HG02840 (cell line): ENCODE measurements around the gene EIF5.

ENCODE experiments used
- ATAC-seq: cut with Tn5 transposase; IDR thresholded peaks from one replicate; pipeline ENCODE4 v1.9.1; 2021; ENCODE audit warnings: mild to moderate bottlenecking, moderate library complexity, moderate number of reproducible peaks; ENCODE audit not compliant: unreplicated experiment, low FRiP score

The EIF5 gene

DNA sequence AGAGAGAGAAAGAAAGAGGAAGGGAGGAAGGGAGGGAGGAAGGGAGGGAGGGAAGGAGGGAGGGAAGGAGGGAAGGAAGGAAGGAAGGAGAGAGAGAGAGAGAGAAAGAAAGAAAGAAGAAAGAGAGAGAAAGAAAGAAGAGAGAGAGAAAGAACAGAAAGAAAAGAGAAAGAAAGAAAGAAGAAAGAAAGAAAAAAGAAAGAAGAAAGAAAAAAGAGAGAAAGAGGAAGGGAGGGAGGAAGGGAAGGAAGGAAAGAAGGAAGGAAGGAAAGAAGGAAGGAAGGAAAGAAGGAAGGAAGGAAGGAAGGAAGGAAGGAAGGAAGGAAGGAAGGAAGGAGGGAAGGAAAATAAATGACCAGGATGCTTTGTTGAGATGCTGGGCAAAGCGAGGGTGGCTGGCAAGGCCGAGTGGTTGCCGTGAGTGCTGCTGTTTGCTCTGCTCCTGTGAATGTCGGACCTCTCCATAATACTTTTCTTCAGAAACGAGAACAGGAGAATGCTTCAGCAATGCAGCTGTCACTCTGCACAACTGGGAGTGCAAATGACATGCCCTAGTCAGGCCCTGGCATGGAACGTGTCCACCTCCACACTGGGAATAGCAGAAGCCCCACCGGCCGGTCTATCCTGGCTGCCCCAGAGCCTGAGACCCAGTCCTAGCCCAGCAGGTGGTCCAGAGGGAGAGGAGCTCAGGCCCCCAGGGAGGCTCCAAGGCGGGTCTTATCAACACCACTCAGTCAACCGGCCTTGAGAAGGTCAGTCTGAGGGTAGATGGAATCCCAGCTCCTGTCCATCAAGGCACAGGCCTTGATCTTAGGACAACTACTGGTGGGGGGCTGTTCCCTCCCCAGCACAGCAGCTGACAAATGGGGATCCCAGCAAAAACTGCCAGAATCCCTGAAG lies 25.1 kb upstream of the EIF5 start:
- no peak for ATAC-seq

DNA sequence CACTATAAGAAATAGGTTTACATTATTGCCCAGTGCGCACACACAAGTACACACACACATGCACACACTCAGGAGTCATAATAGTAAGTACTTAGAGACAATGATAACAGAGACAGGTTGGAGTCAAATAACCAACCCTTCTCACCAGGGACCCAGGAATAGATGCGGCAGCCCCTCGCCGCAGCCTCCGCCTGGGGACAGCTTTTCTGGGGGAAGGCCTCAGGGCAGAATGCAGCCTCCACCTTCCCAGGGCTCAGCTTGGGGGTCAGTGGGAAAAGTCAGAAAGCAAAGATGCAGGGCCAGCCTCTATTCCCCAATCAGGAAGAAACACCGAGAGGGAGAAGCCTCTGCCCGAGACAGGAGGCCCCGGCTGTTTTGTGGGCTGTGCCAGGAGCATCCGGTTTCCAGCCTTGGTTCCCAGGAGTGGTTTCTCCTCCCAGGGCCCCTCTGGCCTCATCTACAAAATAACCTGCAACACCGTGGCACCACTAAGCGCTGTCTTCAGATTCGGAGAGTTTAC lies 23.4 kb upstream of the EIF5 start:
- no peak for ATAC-seq

DNA sequence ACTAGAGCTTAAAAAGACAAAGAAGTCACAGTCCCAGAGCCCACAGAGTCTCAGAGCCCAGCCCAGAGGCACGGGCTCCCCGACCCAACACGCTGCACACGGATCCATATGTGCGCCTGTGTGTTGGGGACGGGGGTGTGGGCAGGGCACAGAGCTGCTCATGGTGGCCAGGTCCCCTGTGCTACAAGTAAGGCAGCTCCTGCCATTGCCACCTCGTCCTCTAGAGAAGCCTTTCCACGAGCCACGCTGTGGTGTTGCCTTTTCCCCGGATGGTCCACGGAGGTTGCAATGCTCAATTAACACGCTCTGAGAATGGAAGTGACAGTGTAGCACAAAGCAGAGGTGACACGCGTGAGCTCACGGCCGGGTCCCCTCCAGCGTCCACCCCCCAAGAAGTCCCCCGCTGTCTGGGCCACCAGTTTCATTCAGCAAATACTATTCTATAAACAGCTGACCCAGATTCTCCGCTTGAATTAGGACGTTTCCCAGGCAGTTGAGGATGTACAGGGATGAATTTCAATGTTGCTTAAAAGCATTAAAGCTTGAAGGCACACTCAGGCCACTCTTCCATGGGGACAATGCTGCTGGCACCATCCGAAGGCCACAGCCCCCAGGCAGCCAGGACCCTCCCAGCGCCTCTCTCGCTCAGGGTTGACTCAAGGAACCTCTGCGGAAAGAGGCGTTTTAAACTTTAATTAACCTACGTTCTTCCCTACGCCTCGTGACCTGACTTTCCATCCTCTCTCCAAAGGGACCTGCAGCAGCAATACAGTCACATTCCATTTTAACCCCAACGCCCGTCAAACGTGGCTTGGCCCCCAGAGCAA lies 22.7 kb upstream of the EIF5 start:
- ATAC-seq = no peak

DNA sequence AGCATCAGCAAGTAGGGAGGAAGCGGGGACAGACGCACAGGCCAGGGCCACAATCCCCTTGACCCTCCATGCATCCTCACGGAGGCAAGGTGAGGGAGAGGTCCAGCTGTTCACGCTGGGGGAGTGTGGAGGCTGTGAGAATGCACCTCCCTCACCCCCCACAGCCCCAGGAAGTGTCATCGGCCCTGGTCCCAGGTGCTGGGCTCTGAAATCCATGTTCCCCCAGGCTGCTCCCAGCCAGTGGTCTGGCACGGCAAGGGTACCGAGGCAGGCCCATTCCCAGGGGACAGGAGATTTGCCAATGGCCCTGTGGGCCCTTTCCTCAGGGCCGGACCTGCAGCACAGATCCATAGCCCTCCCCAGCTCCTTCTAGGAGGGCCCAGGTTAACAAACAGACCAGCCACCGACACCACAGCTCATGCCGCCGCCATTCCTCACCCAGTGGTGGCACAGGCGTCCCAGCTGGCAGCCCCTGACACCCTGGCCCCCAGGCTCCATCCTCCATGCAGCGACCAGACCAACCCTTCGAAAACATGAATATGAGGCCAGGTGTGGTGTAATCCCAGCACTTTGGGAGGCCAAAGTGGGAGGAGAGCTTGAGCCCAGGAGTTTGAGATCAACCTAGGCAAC lies 21.9 kb upstream of the EIF5 start:
- no peak for ATAC-seq

DNA sequence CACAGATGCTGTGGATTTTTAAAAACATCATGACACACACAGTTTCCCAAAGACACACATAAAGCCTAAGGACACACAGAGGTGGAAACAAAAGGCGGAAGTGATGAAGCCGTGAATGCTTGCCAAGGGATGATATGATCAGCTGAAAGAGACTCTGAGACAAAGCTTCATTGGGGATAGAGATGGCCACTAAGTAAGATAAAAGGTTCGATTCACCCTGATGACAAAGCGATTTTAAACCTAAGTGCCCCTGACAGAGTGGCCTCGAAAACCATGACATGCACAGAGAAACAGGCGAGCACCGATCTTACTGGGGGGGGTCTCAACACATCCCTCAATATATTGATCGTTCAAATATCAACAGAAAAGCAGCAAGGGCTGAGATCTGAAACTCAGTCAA lies 20.3 kb upstream of the EIF5 start:
- no peak for ATAC-seq

DNA sequence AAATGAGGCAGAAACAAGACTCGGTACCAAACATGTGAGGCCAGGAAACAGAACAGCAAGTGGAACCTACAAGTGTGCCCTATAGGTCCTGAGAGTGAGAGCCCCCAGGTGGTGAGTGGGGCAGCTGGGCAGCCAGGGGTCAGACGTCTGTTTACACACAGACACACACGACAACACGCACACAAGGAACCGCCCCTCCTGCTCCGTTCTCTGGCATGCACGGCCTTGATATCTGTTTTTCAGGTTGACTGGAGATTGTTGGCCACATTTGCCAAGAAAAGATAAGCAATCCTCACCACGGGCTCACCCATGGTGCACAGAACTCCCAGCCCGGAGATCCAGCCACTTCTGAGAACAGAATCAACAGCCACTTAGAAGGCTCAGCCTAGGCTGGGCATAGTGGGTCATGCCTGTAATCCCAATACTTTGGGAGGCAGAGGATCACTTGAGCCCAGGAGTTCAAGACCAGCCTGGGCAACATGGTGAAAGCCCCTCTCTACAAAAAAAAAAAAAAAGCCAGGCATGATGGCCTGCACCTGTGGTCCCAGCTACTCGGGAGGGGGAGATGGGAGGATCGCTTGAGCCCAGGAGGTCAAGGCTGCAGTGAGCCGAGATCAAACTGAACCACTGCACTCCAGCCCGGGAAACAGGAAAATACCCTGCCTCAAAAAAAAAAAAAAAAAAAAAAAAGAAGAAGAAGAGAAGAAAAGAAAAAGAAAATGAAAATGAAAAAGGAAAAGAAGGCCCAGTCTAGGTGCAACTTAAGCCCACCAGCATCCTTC lies 19.4 kb upstream of the EIF5 start:
- no peak for ATAC-seq

DNA sequence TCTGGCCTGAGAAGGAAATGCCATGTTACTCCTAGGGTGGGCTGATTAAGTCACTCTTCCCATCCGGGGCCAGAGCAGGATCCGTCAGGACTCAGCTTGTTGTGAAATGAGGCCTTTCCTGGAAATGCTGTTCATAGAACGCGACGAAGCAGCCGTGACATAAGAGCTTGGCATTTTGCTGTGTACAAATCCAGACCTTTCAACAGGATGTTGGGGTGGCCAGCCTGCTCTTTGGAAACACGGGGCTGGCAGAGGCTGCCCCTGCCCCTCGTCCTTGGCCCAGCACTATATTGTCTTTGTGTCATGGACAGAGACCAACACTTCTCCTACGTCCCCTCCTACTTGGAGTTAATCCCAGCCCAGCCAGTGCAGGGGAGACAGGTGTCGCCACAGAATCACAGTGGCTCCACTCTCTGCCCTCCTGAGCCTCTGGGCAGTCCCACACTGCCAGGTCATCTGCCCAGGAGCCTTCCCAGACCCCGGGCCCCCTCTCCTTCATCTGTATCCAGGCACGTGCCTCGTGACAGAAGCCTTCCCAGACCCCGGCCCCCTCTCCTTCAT lies 18.6 kb upstream of the EIF5 start:
- ATAC-seq = no peak

DNA sequence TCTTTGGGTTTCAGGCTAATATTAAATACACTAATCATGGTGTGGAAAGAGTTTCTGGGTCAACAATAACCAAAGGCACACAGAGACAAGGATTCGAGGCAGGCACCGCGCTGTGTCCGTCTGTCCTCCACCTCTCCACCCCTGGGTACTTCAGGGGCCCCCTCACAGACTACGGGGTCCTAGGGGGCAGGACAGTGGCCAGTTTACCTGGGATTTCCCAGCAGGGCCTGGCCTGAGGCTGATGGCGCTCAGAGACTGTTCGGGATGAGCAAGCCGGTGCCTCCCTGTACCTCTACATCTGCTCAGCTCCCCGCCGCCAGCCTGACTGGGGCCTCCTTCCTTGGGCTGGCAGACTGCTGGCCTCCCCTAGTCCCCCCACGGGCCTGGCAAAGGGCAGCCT lies 18.1 kb upstream of the EIF5 start:
- no peak for ATAC-seq

DNA sequence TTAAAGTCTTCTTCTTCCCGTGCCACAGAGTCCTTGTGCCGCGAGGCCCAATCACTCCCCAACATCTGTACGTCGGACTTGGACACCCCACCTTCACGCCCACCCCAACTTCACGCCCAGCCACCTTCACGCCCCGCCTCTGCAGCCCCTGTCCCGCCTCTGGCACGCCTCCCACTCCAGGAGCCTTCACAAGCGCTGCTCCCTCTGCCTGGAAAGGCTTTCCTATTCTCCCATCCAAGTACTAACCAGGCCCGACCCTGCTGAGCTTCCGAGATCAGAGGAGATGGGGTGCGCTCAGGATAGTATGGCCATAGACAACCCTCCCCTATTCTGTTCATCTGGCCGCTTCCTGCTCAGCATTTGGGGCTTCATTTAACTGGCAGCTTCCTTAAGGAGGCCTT lies 17.3 kb upstream of the EIF5 start:
- ATAC-seq = no peak

DNA sequence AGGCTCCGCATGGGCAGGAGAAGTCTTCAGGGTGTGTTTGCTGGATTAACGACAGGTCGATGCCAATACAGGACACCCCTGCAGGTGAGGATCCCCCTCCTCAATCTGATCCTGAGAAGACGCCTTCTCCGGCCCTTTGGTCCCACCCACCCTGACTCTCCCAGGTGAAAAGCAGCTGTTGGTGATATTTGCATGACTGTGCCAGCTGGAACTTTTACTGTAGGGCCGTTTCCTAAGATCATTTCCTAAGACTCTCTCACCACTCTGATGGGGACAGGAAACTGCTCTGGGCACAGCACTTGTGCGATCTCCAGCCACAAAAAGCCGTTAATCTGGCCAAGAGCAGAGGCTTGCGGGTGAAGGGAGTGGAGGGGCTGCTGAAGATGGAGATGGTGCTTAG lies 16.8 kb upstream of the EIF5 start:
- no peak for ATAC-seq

DNA sequence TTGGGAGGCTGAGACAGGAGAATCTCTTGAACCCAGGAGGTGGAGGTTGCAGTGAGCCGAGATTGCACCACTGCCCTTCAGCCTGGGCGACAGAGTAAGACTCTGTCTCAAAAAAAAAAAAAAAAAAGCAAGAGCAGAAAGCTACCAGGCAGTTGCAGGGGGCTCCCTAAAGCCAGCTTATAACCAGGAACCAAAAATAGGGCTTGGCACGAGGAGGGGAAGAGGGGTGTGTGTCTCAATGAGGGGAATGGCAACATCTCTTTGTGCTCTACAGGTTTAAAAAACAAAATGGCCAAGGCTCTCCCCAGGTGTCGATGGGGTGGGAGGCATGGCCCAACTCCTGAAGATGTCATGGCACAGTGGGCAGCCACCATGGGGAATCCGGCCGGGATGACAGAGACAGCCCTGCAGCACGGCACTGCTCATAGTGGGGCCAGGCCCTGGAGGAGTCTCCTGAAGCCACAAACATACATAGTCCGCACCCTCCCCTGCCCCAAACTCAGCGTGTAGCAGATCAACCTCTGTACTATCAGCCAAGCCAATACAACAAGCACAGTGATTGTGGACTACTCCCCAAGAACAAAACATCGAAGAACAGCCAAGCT lies 16.0 kb upstream of the EIF5 start:
- no peak for ATAC-seq

DNA sequence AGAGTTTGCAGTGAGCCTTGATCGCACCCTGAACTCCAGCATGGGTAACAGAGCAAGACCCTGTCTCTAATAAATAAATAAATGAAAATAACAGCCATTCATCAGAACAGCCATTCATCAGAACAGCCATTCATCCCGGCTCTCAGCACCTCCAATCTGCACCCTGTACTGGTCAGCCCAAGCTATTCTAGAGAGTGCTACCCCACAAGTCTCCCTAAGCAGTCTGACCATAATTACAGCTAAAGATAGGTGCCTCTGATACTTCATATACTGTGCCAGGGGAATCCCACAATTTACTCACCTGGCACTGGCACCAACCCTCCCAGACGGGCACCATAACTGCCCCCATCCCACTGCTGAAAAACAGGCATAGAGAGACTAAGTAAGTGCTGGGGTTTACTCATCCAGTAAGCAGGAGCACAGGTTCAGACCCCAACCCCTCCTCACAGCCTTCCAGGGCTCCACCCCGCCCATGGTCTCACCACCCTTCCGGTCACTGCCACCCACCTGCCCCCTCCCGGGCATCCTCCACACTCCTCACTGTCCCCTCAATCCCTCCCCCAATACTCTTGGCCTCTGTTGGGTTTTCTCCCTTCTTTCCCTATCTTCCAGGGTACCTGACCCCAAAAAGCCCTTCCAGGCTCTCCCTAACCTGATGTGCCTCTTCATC lies 15.2 kb upstream of the EIF5 start:
- ATAC-seq = peak; percentile 23

DNA sequence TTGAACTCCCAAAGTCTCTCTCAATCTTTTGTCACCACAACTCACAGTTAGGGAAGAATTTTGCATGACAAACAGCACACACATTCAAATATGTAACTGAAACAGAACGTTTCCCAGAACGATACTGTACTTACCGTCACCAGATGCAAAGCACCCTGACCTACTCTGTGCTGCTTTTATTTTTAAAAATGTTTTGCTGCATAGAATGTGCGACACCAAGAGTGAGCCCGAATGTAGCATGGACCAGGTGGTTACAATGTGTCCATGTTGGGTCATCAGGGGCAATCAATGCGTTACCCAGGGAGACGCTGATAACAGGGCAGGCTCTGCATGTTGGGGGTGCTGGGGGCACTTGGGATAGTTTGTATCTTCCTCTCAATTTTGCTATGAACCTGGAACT lies 14.6 kb upstream of the EIF5 start:
- ATAC-seq = peak; percentile 76

DNA sequence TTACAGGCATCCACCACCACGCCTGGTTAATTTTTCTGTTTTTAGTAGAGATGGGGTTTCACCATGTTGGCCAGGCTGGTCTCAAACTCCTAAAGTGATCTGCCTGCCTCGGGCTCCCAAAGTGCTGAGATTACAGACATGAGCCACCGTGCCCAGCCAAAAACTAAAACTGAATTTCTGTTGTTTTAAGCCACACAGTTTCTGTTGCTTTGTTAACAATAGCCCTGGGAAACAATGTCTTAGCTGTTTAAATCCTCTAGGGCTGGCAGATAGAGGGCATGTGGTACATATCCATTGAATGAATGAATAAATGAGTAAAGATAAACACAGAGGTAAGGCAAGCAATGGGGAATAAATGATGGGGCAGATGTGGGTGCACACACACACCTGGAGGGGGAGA lies 8.0 kb upstream of the EIF5 start:
- ATAC-seq = no peak

DNA sequence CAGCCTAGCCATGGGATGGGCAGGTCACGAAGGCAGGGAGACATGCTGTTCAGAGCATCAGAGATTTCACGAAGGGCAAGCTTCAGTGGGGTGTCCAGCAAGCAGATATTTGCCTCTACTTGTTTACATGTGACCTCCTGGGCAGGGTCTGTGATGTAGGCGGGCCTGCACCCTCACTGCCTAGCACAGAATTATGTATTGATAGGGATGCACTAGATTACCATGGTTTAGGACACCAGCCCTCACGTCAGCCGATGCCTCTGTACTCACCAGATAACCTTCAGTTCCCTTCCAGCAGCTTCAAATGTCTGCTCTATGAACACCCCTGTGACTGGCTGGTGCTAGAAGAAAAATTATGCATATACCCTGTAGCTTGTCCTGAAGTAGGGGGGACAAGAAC lies 5.1 kb upstream of the EIF5 start:
- no peak for ATAC-seq

DNA sequence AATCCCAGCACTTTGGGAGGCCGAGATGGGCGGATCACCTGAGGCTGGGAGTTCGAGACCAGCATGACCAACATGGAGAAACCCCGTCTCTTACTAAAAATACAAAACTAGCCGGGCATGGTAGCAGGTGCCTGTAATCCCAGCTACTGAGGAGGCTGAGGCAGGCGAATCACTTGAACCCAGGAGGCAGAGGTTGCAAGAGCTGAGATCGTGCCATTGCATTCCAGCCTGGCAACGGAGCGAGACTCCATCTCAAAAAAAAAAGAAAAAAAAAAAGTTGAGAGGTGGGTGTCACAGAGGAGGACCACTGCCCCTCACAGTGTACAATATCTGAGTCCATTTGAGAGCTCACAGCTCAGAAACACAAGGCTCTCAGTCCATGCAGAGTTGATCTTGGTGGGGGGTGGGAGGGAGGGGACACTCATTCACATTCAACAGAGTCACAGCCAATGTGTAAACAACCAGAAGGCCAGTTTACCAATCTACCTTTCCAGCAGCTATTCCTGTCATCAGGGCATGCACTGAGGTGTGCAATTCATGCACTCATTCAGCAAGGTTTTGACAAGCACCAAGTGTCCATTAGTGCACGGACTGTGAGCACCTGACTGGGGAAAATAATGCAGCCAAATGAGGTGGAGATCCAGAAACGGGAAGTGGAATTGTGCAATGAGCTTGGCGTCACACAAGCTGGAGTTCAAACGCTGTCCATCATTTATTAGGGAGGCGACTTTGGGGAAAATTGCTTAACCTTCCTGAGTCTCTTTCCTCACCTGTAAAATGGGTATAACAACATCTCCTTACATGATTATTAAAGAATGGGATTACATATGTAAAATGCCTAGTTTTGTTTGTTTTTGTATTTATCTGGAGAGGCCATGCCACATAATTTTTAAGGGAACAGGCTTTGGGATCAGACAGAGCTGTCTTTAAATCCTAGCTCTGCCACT lies 4.4 kb upstream of the EIF5 start:
- ATAC-seq = no peak

DNA sequence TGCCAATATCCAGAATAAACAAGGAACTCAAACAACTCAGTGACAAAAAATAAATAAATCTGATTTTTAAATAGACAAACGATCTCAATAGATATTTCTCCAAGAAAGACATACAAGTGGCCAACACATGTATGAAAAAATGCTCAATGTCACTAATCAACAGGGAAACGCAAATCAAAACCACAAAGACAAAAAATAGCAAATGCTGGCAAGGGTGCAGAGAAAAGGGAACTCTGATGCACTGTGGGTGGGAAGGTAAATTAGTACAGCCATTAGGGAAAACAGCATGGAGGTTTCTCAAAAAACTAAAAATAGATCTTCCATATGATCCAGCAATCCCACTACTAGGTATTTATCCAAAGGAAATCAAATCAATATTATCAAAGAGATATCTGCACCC lies 3.5 kb upstream of the EIF5 start:
- no peak for ATAC-seq
